Skeletal muscle satellite cell (primary cell): ENCODE results near the gene TMEM266. TPM values are rescaled to one million over a fixed set of nuclear protein-coding genes. Genes with fewer than 3 reads are reported as not detected.
"Not testable (repeated sequence)": the region's sequence is repeated elsewhere in the genome, so short reads cannot be mapped to it uniquely, and the experiment has no call there.

Experiments
- H3K27me3 ChIP-seq: 2 replicates; pipeline ENCODE4 v1.7.0; 2013; ENCODE audit warnings: low read length; ENCODE audit not compliant: control insufficient read depth, insufficient read depth
- H3K36me3 ChIP-seq: 2 replicates; pipeline ENCODE4 v1.7.0; 2013; ENCODE audit warnings: mild to moderate bottlenecking, control low read depth, low read length; ENCODE audit not compliant: insufficient read depth
- H3K4me1 ChIP-seq: 2 replicates; pipeline ENCODE4 v1.7.0; 2013; ENCODE audit warnings: low read length; ENCODE audit not compliant: control insufficient read depth, insufficient read depth
- H3K4me2 ChIP-seq: 2 replicates; pipeline ENCODE4 v1.7.0; 2013; ENCODE audit warnings: mild to moderate bottlenecking, low read length
- H3K4me3 ChIP-seq: 2 replicates; pipeline ENCODE4 v1.7.0; 2013; ENCODE audit warnings: low read length
- H3K9ac ChIP-seq: 2 replicates; pipeline ENCODE4 v1.7.0; 2013; ENCODE audit warnings: mild to moderate bottlenecking, low read depth, low read length, moderate library complexity
- H3K9me3 ChIP-seq: replicated peaks from 2 replicates; pipeline ENCODE4 v1.7.0; 2013; ENCODE audit warnings: mild to moderate bottlenecking, control low read depth, low read length
- total RNA-seq: library from RNA; depleted of rRNA; stranded (reverse); fragments of >200 nt; gene quantifications from 2 replicates; pipeline ENCODE4 v1.2.3, GENCODE V29; 2012; rRNA removed

The TMEM266 gene, protein sequence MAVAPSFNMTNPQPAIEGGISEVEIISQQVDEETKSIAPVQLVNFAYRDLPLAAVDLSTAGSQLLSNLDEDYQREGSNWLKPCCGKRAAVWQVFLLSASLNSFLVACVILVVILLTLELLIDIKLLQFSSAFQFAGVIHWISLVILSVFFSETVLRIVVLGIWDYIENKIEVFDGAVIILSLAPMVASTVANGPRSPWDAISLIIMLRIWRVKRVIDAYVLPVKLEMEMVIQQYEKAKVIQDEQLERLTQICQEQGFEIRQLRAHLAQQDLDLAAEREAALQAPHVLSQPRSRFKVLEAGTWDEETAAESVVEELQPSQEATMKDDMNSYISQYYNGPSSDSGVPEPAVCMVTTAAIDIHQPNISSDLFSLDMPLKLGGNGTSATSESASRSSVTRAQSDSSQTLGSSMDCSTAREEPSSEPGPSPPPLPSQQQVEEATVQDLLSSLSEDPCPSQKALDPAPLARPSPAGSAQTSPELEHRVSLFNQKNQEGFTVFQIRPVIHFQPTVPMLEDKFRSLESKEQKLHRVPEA
- total RNA-seq: 0.25 TPM in 1 of 2 replicates, not detected in the other

DNA sequence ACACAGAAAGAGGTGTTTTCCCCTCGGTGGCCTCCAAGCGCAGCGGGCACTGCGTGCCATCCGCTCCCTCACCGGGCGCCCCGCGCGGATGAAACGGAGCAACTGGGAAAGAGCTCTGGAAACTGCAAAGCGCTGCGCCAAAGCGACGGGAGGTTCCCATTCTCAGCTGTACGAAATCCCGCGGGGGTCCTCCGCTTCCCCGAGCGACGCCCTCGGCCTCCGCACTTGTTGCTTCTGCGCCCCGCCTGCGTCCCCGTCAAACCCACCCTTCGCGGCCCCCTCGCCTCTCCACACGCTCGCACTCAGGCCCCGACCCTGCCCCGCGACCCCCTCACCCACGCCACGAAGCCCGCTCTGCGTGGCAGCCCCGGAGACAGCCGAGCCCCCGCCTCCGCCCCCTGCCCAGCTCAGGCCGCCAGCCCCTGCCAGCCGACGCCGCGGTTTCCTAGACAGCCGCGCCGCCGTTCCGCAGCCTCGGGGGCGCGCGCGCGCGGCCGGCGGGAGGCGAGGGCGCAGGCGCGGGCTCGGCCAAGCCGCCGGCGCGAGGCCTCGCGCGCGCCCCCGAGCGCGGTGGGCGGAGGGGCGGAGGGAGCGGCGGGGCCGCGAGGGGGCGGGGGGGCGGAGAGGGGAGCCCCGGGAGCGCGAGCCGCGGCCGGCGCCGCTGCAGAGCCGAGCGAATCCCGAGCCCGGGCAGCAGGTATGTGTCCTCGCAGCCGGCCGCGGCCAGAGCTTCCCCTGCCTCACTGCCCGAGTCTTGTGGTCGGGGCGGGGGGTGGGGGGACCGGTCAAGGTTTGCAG is at the start of gene TMEM266:
TMEM266 (plus strand) TSS at position 666 of the 798 bp plus-strand sequence. CDS start 74,279 bp downstream, outside the sequence.
- Histone ChIP-seq H3K4me3 (peak within 1 kb of the TSS; percentile 73), H3K27me3 (peaks cover 70% of the 10 kb centered on the region), H3K9me3 (no peaks in the 10 kb centered on the region), H3K36me3 (no peaks in the 10 kb centered on the region), H3K9ac (no peak within 1 kb of the TSS), H3K4me1 (peaks cover 6% of the 10 kb centered on the region), H3K4me2 (peak within 1 kb of the TSS; percentile 96)

DNA sequence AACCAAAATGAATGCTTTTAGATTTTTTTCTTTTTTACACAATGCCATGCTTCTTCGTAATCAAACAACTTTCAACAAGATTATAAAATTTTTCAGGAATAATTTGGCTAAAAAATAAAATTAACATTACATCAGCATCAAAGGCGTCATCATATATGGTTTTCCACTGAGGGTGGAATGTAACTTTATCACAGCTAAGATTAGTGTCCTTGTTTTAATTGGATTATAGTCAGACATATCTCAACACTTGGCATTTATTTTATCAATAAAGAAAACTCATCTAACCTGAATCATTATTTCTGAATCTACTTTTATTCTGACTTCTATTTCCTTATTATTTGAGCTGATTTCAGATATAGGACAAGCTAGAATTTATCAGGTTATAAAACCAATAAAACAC is 49.2 kb upstream of the TMEM266 start:
- Histone ChIP-seq H3K27me3 (peaks cover 28% of the 10 kb centered on the region), H3K9ac (no peak overlapping the region), H3K4me3 (no peak overlapping the region), H3K4me2 (no peak overlapping the region), H3K4me1 (no peaks in the 10 kb centered on the region), H3K36me3 (no peaks in the 10 kb centered on the region), H3K9me3 (no peaks in the 10 kb centered on the region)

DNA sequence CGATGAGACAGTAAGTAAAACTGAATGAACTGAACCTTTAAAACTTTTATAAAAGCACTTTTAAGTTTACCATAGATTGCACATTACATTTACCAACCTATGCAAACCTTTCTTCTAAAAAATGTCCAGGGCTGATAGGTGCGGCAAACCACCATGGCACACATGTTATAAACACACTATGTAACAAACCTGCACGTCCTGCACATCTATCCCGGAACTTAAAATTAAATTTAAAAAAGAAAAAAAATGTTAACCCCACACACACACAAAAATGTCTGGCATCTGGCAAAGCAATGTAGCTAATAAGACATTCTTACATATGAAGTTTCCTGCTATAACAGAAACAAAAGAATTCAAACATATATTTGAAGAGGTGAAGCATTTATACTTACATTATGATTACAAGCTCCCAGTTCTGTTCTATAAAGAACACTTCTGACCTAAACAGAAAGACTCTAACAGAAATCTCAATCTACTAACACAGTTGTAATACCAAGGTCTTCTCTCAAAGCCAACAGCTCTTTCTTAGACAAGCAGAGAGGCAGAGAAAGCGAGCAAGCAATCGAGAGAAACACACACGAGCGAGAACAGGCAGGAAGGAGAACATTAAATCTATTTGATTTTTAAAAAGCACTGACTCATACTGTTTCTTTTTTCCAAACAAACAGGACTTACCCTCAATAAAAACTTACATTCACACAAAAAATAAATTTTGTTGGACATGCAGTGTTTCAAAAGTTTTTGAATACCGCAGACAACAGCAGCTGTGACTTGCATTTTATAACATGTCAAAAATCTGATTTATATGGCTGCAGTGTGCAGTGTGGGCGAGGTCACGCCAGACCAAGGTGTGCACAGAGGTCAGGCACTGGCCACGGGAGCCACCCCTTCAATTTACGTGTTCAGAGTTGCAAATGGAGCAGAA is 47.9 kb upstream of the TMEM266 start, which contains the start of gene NRG4:
NRG4 (minus strand) TSS at position 798 of the 925 bp plus-strand sequence. CDS start 1,194 bp downstream, outside the sequence.
- no peaks in the 10 kb centered on the region for H3K4me1 ChIP-seq
- H3K4me3 ChIP-seq: peak within 1 kb of the TSS; percentile 43
- H3K36me3 ChIP-seq: no peaks in the 10 kb centered on the region
- H3K27me3 ChIP-seq: peaks cover 28% of the 10 kb centered on the region
- no peaks in the 10 kb centered on the region for H3K9me3 ChIP-seq
- H3K4me2 ChIP-seq: peak within 1 kb of the TSS; percentile 73
- H3K9ac ChIP-seq: no peak within 1 kb of the TSS

DNA sequence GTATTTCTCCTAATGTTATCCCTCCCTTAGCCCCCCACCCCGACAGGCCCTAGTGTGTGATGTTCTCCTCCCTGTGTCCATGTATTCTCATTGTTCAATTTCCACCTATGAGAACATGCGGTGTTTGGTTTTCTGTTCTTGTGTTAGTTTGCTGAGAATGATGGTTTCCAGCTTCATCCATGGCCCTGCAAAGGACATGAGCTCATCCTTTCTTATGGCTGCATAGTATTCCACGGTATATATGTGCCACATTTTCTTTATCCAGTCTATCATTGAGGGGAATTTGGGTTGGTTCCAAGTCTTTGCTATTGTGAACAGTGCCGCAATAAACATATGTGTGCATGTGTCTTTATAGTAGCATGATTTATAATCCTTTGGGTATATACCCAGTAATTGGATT is 46.3 kb upstream of the TMEM266 start:
- not testable (repeated sequence) for H3K4me1 ChIP-seq, H3K36me3 ChIP-seq, H3K4me3 ChIP-seq, H3K9ac ChIP-seq, H3K4me2 ChIP-seq, H3K9me3 ChIP-seq
- H3K27me3 ChIP-seq: peaks cover 26% of the 10 kb centered on the region

DNA sequence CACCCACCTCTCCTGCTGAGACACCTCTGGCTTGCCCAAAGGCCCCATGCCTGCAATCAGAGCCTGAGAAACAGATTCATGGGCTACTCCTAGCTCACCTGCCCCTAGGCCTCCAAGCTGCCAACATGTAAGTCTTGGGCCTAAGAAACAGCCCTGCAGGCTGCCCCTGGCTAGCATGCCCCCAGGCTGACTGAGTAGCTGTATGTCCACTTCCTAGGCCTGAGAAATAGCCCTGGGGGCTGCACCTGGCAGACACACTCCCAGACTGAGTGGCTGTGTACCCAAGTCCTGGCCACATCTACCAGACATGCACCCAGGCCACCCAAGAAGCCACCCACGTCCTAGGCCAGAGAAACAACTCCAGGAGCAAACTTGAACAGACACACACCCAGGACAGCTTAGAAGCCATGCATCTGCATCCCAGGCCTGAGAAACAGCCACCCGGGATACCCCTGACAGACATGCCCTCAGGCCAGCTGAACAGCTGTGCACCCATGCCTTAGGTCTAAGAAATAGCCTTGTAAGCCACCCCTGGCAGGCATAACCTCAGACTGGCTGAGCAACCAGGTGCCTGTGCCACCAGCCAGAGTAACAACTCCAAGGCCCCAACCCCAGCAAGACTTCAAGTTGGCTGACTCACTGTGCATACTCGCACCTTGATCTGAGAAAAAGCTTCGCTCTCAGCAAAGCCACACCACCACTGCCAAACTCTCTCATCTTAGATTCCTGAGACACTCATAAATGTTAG is 35.6 kb upstream of the TMEM266 start:
- Histone ChIP-seq H3K9me3 (peaks cover 10% of the 10 kb centered on the region), H3K4me3 (no peak overlapping the region), H3K4me1 (no peaks in the 10 kb centered on the region), H3K27me3 (no peaks in the 10 kb centered on the region), H3K4me2 (no peak overlapping the region), H3K9ac (no peak overlapping the region), H3K36me3 (no peaks in the 10 kb centered on the region)

DNA sequence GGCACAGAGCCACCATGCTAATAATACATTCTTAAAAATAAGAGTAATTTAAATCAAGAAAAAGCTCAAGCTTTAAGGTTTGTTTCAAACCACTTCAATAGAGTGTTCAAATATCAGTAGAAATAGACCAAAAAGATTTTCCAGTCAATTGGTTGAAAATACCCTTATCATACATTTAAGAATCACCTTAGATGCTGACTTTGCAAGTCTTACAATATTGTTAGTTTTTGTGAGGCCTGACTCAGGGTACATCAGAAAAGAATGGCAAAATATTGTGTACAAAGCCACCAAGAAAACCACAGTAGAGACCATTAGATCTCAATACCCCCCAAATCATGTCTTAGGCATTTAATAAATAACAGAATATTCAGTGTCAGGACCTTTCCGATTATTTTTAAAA is 27.7 kb upstream of the TMEM266 start:
- no peak overlapping the region for H3K4me2 ChIP-seq
- H3K27me3 ChIP-seq: peaks cover 42% of the 10 kb centered on the region
- H3K9ac ChIP-seq: no peak overlapping the region
- no peaks in the 10 kb centered on the region for H3K9me3 ChIP-seq
- no peaks in the 10 kb centered on the region for H3K36me3 ChIP-seq
- no peaks in the 10 kb centered on the region for H3K4me1 ChIP-seq
- H3K4me3 ChIP-seq: no peak overlapping the region

DNA sequence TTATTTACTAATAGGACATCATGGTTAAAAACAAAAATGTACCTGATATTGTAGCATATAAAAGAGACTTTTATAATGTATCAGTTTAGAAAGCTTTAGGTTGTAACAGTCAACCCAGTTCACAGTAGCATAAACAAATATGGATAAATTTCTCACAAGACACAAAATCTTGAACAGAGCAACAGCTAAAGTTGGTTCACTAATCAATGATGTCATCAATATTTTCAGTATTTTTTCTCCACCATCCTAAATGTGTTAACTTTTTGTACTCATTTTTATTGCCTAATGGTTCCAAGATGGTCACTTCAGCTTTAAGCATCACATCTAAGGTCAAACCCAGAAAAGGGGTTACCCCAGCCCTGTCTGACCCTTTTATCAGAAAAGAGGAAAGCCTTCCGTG is 26.3 kb upstream of the TMEM266 start:
- H3K4me1 ChIP-seq: no peaks in the 10 kb centered on the region
- H3K9me3 ChIP-seq: no peaks in the 10 kb centered on the region
- H3K9ac ChIP-seq: no peak overlapping the region
- H3K4me2 ChIP-seq: no peak overlapping the region
- no peak overlapping the region for H3K4me3 ChIP-seq
- H3K27me3 ChIP-seq: peaks cover 51% of the 10 kb centered on the region
- no peaks in the 10 kb centered on the region for H3K36me3 ChIP-seq

DNA sequence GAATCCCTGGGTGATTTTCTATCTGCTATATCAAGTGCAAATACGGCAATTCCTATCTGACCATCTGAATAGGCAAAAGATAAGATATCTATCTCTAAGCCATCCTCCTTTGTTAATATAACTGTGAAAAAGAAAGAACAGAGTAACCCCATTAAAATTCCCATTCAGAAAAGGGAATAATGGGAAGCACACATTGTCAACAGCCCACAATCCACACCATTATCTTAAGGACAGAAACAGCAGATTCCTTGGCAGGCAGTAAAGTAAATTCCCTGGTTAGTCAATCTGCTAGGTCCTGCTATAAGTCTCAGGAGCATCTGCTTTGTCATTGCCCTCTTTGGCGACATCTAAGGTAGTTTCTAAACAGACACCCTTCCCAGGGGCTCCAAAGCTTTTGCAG is 25.7 kb upstream of the TMEM266 start:
- no peak overlapping the region for H3K9ac ChIP-seq
- H3K9me3 ChIP-seq: no peaks in the 10 kb centered on the region
- H3K27me3 ChIP-seq: peaks cover 51% of the 10 kb centered on the region
- H3K4me3 ChIP-seq: no peak overlapping the region
- H3K36me3 ChIP-seq: no peaks in the 10 kb centered on the region
- no peaks in the 10 kb centered on the region for H3K4me1 ChIP-seq
- no peak overlapping the region for H3K4me2 ChIP-seq

DNA sequence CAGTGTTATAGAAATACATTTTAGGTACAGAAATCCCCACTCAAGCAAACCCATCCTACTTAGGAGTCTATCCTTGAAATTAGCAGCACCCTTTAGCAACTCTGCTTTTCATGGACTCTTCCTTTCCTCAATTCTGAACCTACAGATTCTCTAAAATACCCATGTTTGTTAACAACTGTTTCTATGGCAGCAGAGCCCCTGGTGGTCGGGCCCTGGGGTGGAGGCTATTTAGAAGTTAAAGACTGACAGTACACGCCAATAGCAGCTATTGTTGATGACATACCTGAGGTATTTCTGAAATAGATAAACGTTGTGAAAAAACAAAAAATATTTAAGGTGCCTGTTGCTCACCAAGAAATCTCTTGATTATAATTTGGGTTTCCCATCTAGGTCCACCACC is 24.2 kb upstream of the TMEM266 start:
- H3K4me1 ChIP-seq: no peaks in the 10 kb centered on the region
- no peaks in the 10 kb centered on the region for H3K36me3 ChIP-seq
- H3K27me3 ChIP-seq: peaks cover 56% of the 10 kb centered on the region
- no peak overlapping the region for H3K4me2 ChIP-seq
- no peaks in the 10 kb centered on the region for H3K9me3 ChIP-seq
- no peak overlapping the region for H3K4me3 ChIP-seq
- no peak overlapping the region for H3K9ac ChIP-seq

DNA sequence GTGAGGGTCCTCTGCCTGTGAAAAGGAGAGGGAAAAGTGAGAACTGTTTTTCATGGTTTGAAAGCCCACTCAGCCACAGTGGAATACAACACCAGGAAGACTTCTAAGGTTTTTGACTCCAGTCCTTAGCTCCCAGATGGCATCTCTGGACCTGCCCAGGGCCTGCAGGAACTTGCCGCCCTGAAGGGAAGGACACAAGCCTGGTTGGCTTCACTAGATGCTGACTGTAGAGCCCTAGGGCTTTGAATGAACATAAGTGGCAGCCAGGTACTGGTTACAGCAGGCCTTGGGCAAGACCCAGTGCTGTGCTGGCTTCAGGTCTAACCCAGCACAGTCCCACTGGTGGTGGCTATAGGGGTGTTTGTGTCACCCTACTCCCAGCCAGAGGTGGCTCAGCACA is 21.3 kb upstream of the TMEM266 start:
- no peaks in the 10 kb centered on the region for H3K4me1 ChIP-seq
- no peaks in the 10 kb centered on the region for H3K9me3 ChIP-seq
- H3K27me3 ChIP-seq: peaks cover 55% of the 10 kb centered on the region
- no peak overlapping the region for H3K9ac ChIP-seq
- H3K36me3 ChIP-seq: no peaks in the 10 kb centered on the region
- no peak overlapping the region for H3K4me3 ChIP-seq
- H3K4me2 ChIP-seq: no peak overlapping the region
